ENCODE results near the gene OSGIN1. TPM values are rescaled to one million over a fixed set of nuclear protein-coding genes. Genes with fewer than 3 reads are reported as not detected.

Gene OSGIN1
- total and polyA plus RNA-seq, 2 of the 8 experiments (the other 6 are each of a cell fraction or from before 2014, with no cell fraction given), result 0.58 to 0.76 TPM

DNA sequence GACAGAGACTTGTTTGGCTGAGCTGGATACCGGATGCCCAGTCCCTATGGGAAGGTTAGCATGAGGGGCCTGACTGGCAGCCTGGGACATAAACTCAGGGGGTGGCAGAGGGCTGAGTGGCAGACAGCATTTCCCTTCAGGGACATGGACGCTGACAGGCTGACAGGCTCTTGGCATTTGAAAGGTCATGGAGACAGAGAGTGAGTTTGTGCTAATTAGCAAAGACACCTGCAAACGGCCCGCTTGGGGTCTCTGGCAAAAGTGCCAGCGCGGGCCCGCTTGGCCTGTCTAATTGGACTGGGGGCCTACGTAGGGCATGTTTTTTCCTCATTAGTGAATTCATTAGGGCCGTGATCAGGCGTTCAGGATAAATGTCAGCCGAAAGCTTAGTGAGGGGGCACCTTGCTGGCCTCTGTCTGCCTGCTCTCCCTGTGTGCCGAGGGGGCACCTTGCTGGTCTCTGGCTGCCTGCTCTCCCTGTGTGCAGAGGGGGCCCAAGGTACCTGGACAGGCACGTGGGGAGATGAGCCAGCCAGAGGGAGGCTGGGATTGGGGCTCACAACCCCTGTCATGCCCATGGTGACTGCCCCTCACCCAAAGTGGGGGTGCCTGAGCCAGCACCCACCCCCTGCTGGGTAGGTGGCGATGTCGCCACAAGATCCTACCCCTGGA is 22.7 kb downstream of the OSGIN1 start:
- Histone ChIP-seq H3K23ac (ENCODE audit: insufficient read length) (no peak overlapping the region), H3K79me1 (ENCODE audit: low read depth, low read length) (no peaks in the 10 kb centered on the region), H3K4me3 (ENCODE audit: extremely low read depth in 1 of 4, insufficient read depth in 2 of 4, low read depth in 3 of 4, low read length in 4 of 4) (no peak overlapping the region), H4K20me1 (replicated peaks in 1 of 2; ENCODE audit: control insufficient read depth in 1 of 2, insufficient read depth in 2 of 2, low read length in 2 of 2) (no peaks in the 10 kb centered on the region), H2BK15ac (ENCODE audit: low read length) (no peak overlapping the region), H3K27ac (ENCODE audit: low read depth, low read length) (no peak overlapping the region), H3K36me3 (ENCODE audit: control insufficient read depth in 2 of 4, insufficient read depth in 4 of 4, low read length in 3 of 4) (peaks cover 0 to 5% (median 2%) of the 10 kb centered on the region in 4 experiments; a peak in 2 of 8 replicates), H2BK5ac (ENCODE audit: low read depth, low read length) (no peak overlapping the region), H3K4ac (replicated peaks; ENCODE audit: insufficient read length, low read depth, low read length) (no peak overlapping the region), H3K23me2 (ENCODE audit: low read depth, low read length) (no peaks in the 10 kb centered on the region), H3K79me2 (ENCODE audit: control insufficient read depth in 1 of 2, insufficient read depth in 2 of 2, low read length in 2 of 2) (no peaks in the 10 kb centered on the region), H3K9me3 (ENCODE audit: insufficient read depth in 2 of 2, low read depth in 1 of 2, low read length in 1 of 2) (peaks cover 16 to 22% of the 10 kb centered on the region in 2 experiments), H4K91ac (replicated peaks; ENCODE audit: insufficient read length, low read length) (no peak overlapping the region), H3K14ac (ENCODE audit: insufficient read length) (no peak overlapping the region), H2BK20ac (ENCODE audit: low read length) (no peak overlapping the region), H4K8ac (ENCODE audit: extremely low read depth, insufficient read depth, low read length) (no peak overlapping the region), H3K4me1 (replicated peaks in 1 of 4; ENCODE audit: control insufficient read depth in 3 of 4, insufficient read depth in 4 of 4, low read length in 3 of 4) (peaks cover 0 to 3% (median 0%) of the 10 kb centered on the region in 4 experiments; a peak in 1 of 7 replicates), H2AK5ac (ENCODE audit: low read depth, low read length) (no peak overlapping the region), H3K9ac (replicated peaks in 1 of 4; ENCODE audit: extremely low read depth in 1 of 4, low read depth in 3 of 4, low read length in 3 of 4) (no peak overlapping the region), H2BK120ac (replicated peaks; ENCODE audit: low read depth, low read length) (no peak overlapping the region), H4K5ac (ENCODE audit: insufficient read length, low read depth, low read length) (no peak overlapping the region), H3K56ac (replicated peaks; ENCODE audit: insufficient read length, low read depth, low read length) (no peak overlapping the region), H2BK12ac (ENCODE audit: low read depth, low read length) (no peak overlapping the region), H3K18ac (ENCODE audit: extremely low read depth, low read length) (no peak overlapping the region), H3K4me2 (ENCODE audit: insufficient read depth in 1 of 2, low read depth in 2 of 2, low read length in 2 of 2) (no peak overlapping the region), H2AFZ (ENCODE audit: low read length) (no peak overlapping the region), H3K27me3 (replicated peaks in 1 of 4; ENCODE audit: control insufficient read depth in 3 of 4, extremely low read depth in 1 of 4, insufficient read depth in 3 of 4, low read length in 3 of 4) (no peaks in the 10 kb centered on the region)
- POLR2A ChIA-PET (ENCODE audit: partially characterized antibody), result no interaction called here
- WGBS, 2 experiments (ENCODE audit: extremely low coverage in 1 of 2, insufficient coverage in 1 of 2, insufficient read length in 1 of 2, insufficient replicate concordance in 2 of 2, low coverage in 1 of 2, low lambda C conversion rate in 2 of 2, missing lambda C conversion rate in 1 of 2), result 86% methylated on average over 15 of the region's 15 CpGs; no CpG with 5 or more reads in 1 of the 2 experiments
- TF ChIP-seq EGR1 (IDR thresholded peaks at IDR 0.05; ENCODE audit: borderline replicate concordance, low read depth, low read length) (no peak), JUN (IDR thresholded peaks at IDR 0.05; ENCODE audit: low read depth, low read length) (no peak), SAP30 (IDR thresholded peaks at IDR 0.05; ENCODE audit: insufficient read depth, insufficient replicate concordance, low read length) (no peak), TAF1 (IDR thresholded peaks at IDR 0.05; ENCODE audit: low read depth, low read length) (no peak), RFX5 (IDR thresholded peaks at IDR 0.05; ENCODE audit: borderline replicate concordance, low read depth, low read length) (no peak), MAX (IDR thresholded peaks at IDR 0.05) (no peak), KDM5A (IDR thresholded peaks at IDR 0.05; ENCODE audit: low read length) (no peak), KDM4A (IDR thresholded peaks at IDR 0.05; ENCODE audit: low read depth, low read length, severe bottlenecking) (no peak), CHD1 (IDR thresholded peaks at IDR 0.05; ENCODE audit: low read depth, low read length) (no peak)
- DNase-seq (ENCODE audit: low read depth in 1 of 2, low spot score in 2 of 2) (no peak), FAIRE-seq (no peak)
- CTCF ChIA-PET (ENCODE audit: partially characterized antibody), result interaction anchor here (1.0 kb wide), 1 partner anchor 19 kb away, joined by 4 read pairs; no protein-coding TSS in a partner anchor

Measured in H1 (cell line).